IPS-20b (cell line): ENCODE measurements around the gene FMNL3.

Experiments
- H3K27ac ChIP-seq: one replicate; pipeline ENCODE4 v1.5.1; 2013; ENCODE audit warnings: low read length
- H3K27me3 ChIP-seq: 2 replicates; pipeline ENCODE4 v1.6.1; 2013; ENCODE audit warnings: mild to moderate bottlenecking, low read length, inconsistent platforms; ENCODE audit not compliant: insufficient read depth
- H3K36me3 ChIP-seq: 2 replicates; pipeline ENCODE4 v1.6.1; 2013; ENCODE audit warnings: low read depth, mild to moderate bottlenecking, inconsistent platforms, low read length, moderate library complexity; ENCODE audit not compliant: insufficient read depth
- H3K4me1 ChIP-seq: 2 replicates; pipeline ENCODE4 v1.6.1; 2013; ENCODE audit warnings: mild to moderate bottlenecking, control low read depth, inconsistent platforms, low read length, moderate library complexity; ENCODE audit not compliant: insufficient read depth
- H3K4me3 ChIP-seq: 2 replicates; pipeline ENCODE4 v1.5.1; 2013; ENCODE audit warnings: mild to moderate bottlenecking, low read length, inconsistent platforms
- H3K9ac ChIP-seq: 2 replicates; pipeline ENCODE4 v1.6.1; 2013; ENCODE audit warnings: low read depth, mild to moderate bottlenecking, inconsistent platforms, low read length, moderate library complexity
- H3K9me3 ChIP-seq: 2 replicates; pipeline ENCODE4 v1.6.1; 2013; ENCODE audit warnings: mild to moderate bottlenecking, low read depth, low read length, inconsistent platforms; ENCODE audit not compliant: insufficient read depth

FMNL3 gene

DNA sequence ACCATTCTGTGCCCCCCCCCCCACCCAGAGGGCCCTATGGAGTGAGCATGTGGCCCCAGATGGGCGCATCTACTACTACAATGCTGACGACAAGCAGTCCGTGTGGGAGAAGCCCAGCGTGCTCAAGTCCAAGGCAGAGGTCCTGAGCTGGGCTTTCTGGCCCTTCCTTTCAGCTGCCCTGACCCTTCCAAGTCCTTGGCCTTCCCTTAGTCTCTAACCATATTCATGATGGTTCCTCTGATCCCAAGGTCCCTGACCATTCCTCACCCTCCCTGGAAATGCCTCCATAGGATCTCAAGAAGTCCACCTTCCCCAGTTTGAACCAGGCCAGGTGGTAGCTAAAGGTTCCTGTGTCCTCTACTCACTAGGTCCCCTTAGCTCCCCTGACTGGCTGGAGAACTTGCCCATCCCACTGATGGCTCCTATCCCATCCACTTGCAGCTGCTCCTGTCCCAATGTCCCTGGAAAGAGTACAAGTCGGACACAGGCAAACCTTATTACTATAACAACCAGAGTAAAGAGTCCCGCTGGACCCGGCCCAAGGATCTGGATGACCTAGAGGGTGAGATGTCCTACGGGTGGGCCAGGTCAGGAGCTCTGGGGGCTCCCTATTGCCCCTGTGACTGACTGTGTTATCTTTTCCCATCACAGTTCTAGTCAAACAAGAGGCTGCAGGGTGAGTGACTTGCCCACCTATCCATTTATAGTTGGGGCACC is 74.1 kb downstream of the FMNL3 start:
- Histone ChIP-seq H3K4me1 (peaks cover 7% of the 10 kb centered on the region), H3K4me3 (no peak overlapping the region), H3K36me3 (peaks cover 13% of the 10 kb centered on the region), H3K9me3 (no peaks in the 10 kb centered on the region), H3K9ac (no peak overlapping the region), H3K27me3 (no peaks in the 10 kb centered on the region), H3K27ac (no peak overlapping the region)

DNA sequence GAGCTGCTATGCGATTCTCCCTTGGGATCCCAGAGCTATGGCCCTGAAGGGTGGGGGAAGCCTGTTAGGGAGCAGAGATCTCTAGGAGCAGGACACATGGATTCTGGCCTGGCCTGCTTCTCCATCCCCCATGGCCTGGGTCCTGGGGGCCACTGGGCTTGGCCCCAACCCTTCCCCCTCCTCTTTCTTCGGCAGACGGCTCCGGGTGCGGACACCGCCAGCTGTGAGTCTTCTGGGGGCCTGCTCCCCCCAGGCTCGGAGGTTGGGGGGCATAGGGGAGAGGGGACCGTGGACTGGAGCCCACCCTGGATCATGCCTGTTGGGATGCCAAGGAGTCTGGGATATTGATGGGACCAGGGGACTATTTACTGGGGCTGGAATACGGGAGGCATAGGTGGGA is 74.8 kb downstream of the FMNL3 start:
- Histone ChIP-seq H3K36me3 (peaks cover 8% of the 10 kb centered on the region), H3K9ac (no peak overlapping the region), H3K27me3 (no peaks in the 10 kb centered on the region), H3K9me3 (no peaks in the 10 kb centered on the region), H3K4me1 (peaks cover 5% of the 10 kb centered on the region; the same call in 1 of the 2 replicates), H3K27ac (no peak overlapping the region), H3K4me3 (no peak overlapping the region)

DNA sequence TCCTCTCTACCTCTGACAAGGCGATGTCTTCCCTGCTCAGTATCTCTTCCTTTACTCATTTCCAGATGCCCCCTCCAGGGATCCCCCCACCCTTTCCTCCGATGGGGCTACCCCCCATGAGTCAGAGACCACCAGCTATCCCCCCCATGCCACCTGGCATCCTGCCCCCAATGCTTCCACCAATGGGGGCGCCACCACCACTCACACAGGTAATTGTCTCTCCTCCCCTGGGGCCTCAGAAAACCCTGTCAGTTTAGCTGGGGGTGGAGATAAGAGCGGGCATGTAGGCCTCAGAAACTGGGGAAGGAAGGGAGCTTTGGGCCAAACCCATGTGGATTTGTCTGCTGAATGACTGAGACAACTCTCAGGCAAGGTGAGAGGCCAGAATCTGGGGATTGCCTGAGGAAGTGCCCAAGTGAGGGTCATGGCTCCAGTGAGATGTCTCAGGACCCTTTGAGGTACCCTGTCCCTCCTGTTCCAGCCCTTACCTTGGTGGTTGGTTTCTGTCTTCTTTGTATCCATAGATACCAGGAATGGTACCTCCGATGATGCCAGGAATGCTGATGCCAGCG is 75.8 kb downstream of the FMNL3 start:
- no peaks in the 10 kb centered on the region for H3K4me1 ChIP-seq
- no peaks in the 10 kb centered on the region for H3K9me3 ChIP-seq
- H3K4me3 ChIP-seq: no peak overlapping the region
- H3K36me3 ChIP-seq: peaks cover 8% of the 10 kb centered on the region
- H3K27ac ChIP-seq: no peak overlapping the region
- no peak overlapping the region for H3K9ac ChIP-seq
- H3K27me3 ChIP-seq: no peaks in the 10 kb centered on the region

DNA sequence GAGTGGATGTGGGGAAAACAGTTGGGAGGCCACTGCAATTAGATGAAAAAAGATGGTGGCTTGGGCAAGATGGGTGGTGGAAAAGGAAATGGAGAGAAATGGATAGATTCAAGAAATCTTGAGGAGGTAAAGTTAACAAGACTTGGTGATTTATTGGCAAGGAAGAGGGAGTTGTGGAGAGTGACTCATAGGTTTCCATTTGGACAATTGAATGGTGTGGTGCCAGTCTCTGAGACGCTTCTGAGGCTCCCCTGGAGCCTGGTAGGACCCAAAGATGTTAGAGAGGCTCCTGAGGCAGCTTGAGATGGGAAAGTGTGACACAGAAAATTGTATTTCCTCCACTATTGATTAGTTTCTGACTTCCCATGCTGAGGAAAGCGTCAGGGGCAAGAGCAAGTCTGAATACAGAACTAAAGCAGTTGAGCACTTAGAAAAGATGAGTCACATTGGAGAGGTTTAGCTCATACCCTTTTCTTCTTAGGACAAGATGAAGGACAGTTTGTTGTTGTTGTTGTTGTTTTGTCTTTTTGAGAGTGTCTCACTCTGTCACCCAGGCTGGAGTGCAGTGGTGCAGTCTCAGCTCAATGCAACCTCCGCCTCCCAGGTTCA is 79.3 kb downstream of the FMNL3 start:
- H3K9ac ChIP-seq: no peak overlapping the region
- no peak overlapping the region for H3K27ac ChIP-seq
- H3K27me3 ChIP-seq: no peaks in the 10 kb centered on the region
- no peaks in the 10 kb centered on the region for H3K9me3 ChIP-seq
- no peaks in the 10 kb centered on the region; the same call in 1 of the 2 replicates for H3K4me1 ChIP-seq
- no peak overlapping the region for H3K4me3 ChIP-seq
- H3K36me3 ChIP-seq: peaks cover 8% of the 10 kb centered on the region; the same call in 1 of the 2 replicates

DNA sequence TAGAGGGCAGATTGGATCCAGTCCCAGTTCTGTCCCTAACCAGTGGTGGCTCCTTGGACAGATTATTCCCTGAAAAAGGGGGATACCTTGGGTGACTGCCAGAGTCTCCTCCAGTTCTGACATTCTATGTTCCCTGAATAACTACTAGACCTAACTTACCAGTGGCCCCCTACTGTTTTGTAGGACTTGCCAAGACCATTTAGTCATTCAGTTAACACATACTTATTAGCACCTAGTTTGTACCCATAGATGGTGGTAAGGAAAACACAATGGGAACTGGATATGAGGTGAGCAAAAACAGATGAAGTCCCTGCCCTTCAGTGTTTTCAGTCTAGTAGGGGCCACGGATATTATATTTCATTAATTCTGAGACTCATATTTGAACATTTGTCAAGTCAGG is 80.4 kb downstream of the FMNL3 start:
- Histone ChIP-seq H3K4me1 (no peaks in the 10 kb centered on the region; the same call in 1 of the 2 replicates), H3K4me3 (no peak overlapping the region), H3K9me3 (no peaks in the 10 kb centered on the region), H3K27ac (no peak overlapping the region), H3K27me3 (peaks cover 6% of the 10 kb centered on the region; the same call in 1 of the 2 replicates), H3K36me3 (peaks cover 4% of the 10 kb centered on the region; the same call in 1 of the 2 replicates), H3K9ac (no peak overlapping the region)

DNA sequence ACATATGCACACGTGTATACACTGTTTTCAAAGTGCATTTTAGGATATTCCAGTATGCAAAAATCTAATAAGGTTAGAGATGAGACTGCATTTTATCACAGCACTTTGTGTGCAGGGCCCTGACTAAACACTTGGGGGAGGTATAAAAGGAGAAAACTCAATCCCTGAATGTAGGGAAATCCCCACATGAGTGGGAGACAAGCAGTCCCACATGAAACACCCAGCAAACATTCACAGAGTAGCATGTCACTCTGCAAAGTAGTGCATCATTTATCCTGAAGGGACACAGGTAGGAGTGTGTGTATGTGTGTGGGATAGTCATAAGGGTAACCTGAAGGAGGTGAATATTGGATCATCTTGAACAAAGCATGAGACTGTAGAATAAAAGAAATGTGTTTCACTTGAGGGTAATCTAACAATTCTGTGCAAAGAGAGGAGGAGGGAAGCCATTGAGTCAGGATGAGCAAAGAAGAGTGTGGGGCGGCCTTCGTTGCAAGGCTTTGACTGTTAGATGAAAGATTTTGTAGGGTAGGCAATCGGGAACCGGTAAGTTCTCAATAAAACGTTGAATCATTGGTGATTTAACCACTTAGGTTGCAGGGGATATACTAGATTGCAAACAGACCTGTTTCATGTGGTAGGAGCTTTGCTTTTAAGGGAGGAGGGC is 80.9 kb downstream of the FMNL3 start:
- no peak overlapping the region for H3K9ac ChIP-seq
- no peak overlapping the region for H3K4me3 ChIP-seq
- H3K9me3 ChIP-seq: no peaks in the 10 kb centered on the region
- H3K27ac ChIP-seq: no peak overlapping the region
- peaks cover 11% of the 10 kb centered on the region; the same call in 1 of the 2 replicates for H3K27me3 ChIP-seq
- H3K4me1 ChIP-seq: peaks cover 4% of the 10 kb centered on the region; the same call in 1 of the 2 replicates
- H3K36me3 ChIP-seq: no peaks in the 10 kb centered on the region

DNA sequence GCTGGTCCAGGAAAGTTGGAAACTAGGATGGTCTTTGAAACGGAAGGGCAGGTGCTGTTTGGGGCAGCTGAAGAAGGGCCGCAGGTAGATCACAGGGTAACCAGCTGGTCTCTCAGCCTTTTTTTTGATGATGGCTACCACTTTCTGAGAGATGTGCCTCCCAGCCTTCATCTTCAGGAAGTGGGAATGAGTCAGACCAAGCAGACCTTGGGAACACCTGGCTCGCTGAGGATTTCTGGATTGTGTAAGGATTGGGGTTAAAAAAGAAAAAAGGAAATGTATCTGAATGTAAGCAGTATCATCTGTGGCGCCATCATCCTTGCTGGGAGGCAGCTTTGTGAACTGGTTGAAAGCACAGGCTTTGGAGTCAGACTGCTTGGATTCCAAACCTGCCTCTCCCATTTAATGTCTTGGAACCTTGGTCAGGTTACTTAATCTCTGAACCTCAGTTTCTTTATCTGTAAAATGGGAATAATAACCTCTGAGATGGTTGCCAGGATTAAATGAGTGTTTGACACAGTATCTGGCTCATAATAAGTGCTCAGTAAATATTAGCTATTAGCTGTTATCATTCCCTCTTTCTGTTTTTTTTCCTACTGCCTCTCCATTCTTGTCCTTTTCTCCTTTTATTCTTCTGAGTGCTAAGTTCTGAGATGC is 82.2 kb downstream of the FMNL3 start:
- no peak overlapping the region for H3K27ac ChIP-seq
- peaks cover 5% of the 10 kb centered on the region; the same call in 1 of the 2 replicates for H3K4me1 ChIP-seq
- peaks cover 18% of the 10 kb centered on the region; the same call in 1 of the 2 replicates for H3K27me3 ChIP-seq
- H3K9me3 ChIP-seq: no peaks in the 10 kb centered on the region
- H3K9ac ChIP-seq: no peak overlapping the region
- no peak overlapping the region for H3K4me3 ChIP-seq
- no peaks in the 10 kb centered on the region for H3K36me3 ChIP-seq

DNA sequence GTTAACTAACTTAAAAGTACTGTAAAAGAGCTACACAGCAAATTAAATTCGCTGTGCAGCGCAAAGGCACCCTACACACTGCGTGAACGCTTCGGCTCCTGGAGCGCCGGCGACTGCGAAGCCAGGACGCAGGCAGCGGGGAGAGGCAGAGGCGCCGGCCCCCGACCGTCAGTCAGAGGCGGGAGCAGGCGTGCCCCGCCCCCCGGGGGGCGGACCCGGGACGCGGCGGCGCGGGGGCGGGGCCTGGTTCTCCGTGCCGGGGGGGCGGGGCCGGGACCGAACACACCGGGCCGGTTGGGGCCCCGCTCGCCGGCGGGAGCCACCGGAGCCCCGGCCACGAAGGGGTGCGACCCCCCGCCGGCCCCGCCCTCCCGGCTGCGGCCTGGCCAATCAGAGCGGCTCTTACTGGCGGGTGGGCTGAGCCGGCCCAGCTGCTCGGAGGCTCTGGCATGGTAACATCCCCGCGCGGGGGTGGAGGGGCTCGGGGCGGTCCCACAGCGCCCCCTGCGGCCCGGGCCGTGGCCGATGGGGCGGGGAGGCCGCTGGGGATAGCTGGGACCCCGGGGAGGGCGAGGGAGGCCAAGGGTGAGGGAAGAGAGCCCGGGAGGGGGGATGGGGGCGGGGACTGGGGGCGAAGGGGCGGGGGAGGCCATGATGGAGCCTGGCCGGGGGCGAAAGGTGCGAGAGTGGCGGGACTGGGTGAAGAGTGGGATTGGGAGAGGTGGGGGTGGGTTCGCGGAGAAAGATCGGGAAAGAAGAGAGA is 83.9 kb downstream of the FMNL3 start, which contains the start of gene PRPF40B:
Gene PRPF40B (plus strand): TSS at position 420 of the 763 bp plus-strand sequence. CDS start 30 bp downstream, at position 450.
- H3K27me3 ChIP-seq: peaks cover 28% of the 10 kb centered on the region; the same call in 1 of the 2 replicates
- H3K27ac ChIP-seq: no peak within 1 kb of the TSS
- no peaks in the 10 kb centered on the region for H3K9me3 ChIP-seq
- no peaks in the 10 kb centered on the region for H3K36me3 ChIP-seq
- peak within 1 kb of the TSS; percentile 77 for H3K4me3 ChIP-seq
- peaks cover 10% of the 10 kb centered on the region for H3K4me1 ChIP-seq
- H3K9ac ChIP-seq: peak within 1 kb of the TSS; percentile 67

DNA sequence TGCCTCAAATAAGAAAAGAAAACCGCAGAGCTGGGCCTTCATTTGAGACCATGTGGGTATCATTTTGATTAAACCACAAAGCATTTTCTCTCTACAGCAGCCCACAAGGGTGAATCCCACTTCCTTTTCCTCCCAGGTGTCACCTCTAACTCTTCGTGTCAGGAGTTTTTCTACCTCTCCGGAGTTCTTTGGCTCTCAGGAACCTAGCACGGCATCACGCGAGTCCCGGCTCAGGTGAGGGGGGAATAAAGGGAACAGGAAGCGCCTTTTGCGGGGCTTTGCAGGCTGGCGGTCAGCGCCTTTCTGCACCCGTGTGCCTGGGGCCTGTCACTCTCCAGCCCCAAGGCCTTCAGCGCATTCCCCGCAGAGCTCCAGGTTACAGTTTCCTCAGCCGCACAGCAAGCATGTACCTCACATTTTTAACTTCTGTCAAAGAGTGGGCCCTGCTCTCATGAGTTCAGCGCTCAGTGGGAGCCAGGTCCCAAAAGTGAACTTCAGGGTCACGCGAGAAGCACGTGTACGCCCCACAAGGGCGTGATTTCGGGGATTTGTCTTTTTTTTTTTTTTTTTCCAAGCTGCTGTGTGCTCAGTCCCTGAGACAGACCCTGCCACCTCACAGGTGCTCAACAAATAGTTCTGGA is 84.6 kb downstream of the FMNL3 start:
- no peaks in the 10 kb centered on the region for H3K36me3 ChIP-seq
- H3K27ac ChIP-seq: no peak overlapping the region
- peaks cover 10% of the 10 kb centered on the region for H3K4me1 ChIP-seq
- no peaks in the 10 kb centered on the region for H3K9me3 ChIP-seq
- H3K27me3 ChIP-seq: peaks cover 28% of the 10 kb centered on the region; the same call in 1 of the 2 replicates
- peak overlapping the region; percentile 77 for H3K4me3 ChIP-seq
- H3K9ac ChIP-seq: peak overlapping the region; percentile 64

DNA sequence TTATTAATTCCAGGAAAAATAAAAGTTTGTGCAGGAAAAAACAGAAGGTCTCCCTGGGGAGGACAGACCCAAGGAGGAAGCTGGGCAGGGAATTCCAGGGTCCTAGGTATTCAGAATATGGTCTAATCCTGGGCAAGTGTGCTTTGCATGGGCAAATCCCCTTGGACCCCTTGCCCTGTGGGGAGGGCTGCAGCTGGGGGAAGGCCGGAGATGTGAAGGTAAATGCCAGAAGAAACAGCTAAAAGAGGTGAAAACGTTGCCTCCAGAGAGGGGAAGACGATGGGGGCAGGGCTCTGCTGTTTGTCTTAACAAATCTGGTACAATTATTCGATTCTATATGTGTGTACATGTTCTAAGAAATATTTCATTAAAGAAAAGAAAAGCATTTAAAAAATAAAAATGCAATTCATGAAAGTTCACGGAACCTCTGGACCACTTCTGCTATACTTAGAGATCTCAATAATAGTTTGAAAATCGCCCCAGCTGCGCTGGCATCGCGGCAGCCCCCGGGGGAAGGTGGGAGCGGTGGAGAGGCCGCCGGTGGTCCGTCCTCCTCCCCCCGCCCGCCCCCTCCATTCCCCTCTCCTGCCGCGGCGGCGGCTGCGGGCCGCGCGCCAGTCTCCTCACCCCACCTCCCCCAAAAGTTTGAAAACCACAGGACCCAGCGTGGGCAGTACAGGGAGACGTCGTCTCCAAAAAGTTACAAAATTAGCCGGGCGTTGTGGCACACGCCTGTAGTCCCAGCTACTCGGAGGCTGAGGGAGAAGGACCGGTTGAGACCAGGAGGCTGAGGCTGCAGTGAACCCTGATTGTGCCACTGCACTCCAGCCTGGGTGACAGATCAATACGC is 85.3 kb downstream of the FMNL3 start:
- H3K4me3 ChIP-seq: peak overlapping the region; percentile 77
- peaks cover 10% of the 10 kb centered on the region for H3K4me1 ChIP-seq
- no peaks in the 10 kb centered on the region for H3K9me3 ChIP-seq
- H3K27ac ChIP-seq: no peak overlapping the region
- H3K27me3 ChIP-seq: peaks cover 28% of the 10 kb centered on the region; the same call in 1 of the 2 replicates
- H3K9ac ChIP-seq: peak overlapping the region; percentile 64
- no peaks in the 10 kb centered on the region for H3K36me3 ChIP-seq
